Neural cell (in vitro differentiated cells): Measurements from ENCODE around the gene AQP5. TPM values are rescaled to one million over a fixed set of nuclear protein-coding genes. Genes with fewer than 3 reads are reported as not detected.
A peak's percentile ranks its signal among the peaks of the same experiment; 100 is the strongest.

Experiments
- H2AFZ ChIP-seq: fragments of 200-600, 300-800 bp; sonication (generic), shearing (Covaris generic); 2 replicates; pipeline ENCODE4 v1.6.0; 2014; ENCODE audit warnings: low read depth, mild to moderate bottlenecking, antibody characterized with exemption, low read length, moderate library complexity
- H3F3A ChIP-seq: fragments of 200-600 bp; shearing (Covaris generic); 2 replicates; pipeline ENCODE4 v1.6.1; 2016; ENCODE audit warnings: mild to moderate bottlenecking, moderate library complexity, mixed read lengths, antibody characterized with exemption, low read length; ENCODE audit not compliant: insufficient read depth, poor library complexity, severe bottlenecking
- H3K27ac ChIP-seq: fragments of 200-600, 300-800 bp; sonication (generic), shearing (Covaris generic); 2 replicates; pipeline ENCODE4 v1.5.1; 2014; ENCODE audit warnings: mild to moderate bottlenecking, low read length, moderate library complexity
- H3K27me3 ChIP-seq: fragments of 300-800, 200-600 bp; sonication (generic), shearing (Covaris generic); 2 replicates; pipeline ENCODE4 v1.6.0; 2014; ENCODE audit warnings: mild to moderate bottlenecking, low read depth, low read length, moderate library complexity; ENCODE audit not compliant: insufficient read depth
- H3K36me3 ChIP-seq: fragments of 300-800, 200-600 bp; sonication (generic), shearing (Covaris generic); 2 replicates; pipeline ENCODE4 v1.5.1; 2014; ENCODE audit warnings: mild to moderate bottlenecking, antibody characterized with exemption, low read length, moderate library complexity; ENCODE audit not compliant: insufficient read depth
- H3K4me2 ChIP-seq: fragments of 300-800, 200-600 bp; sonication (generic), shearing (Covaris generic); 2 replicates; pipeline ENCODE4 v1.6.0; 2014; ENCODE audit warnings: mild to moderate bottlenecking, low read length
- H3K4me3 ChIP-seq: fragments of 300-800, 200-600 bp; sonication (generic), shearing (Covaris generic); 2 replicates; pipeline ENCODE4 v1.5.1; 2014; ENCODE audit warnings: mild to moderate bottlenecking, low read length, moderate library complexity
- H3K79me2 ChIP-seq: fragments of 200-600 bp; shearing (Covaris generic); replicated peaks from 2 replicates; pipeline ENCODE4 v1.6.0; 2014; ENCODE audit warnings: mild to moderate bottlenecking, low read length, moderate library complexity; ENCODE audit not compliant: insufficient read depth
- H3K9ac ChIP-seq: fragments of 300-800, 200-600 bp; sonication (generic), shearing (Covaris generic); 2 replicates; pipeline ENCODE4 v1.6.1; 2016; ENCODE audit warnings: mild to moderate bottlenecking, low read length, mixed read lengths
- H3K9me2 ChIP-seq: fragments of 200-600 bp; shearing (Covaris generic); 2 replicates; pipeline ENCODE4 v1.6.1; 2016; ENCODE audit warnings: mild to moderate bottlenecking, low read length, mixed read lengths; ENCODE audit not compliant: insufficient read depth
- H3K9me3 ChIP-seq: fragments of 200-600, 300-800 bp; sonication (generic), shearing (Covaris generic); 2 replicates; pipeline ENCODE4 v1.6.1; 2016; ENCODE audit warnings: mild to moderate bottlenecking, mixed run types, low read length, moderate library complexity, mixed read lengths
- H4K20me1 ChIP-seq: fragments of 200-600 bp; shearing (Covaris generic); 2 replicates; pipeline ENCODE4 v1.6.1; 2016; ENCODE audit warnings: mild to moderate bottlenecking, mixed run types; ENCODE audit not compliant: insufficient read depth
- CTCF ChIP-seq: fragments of 450-650 bp; IDR thresholded peaks from 2 replicates; pipeline ENCODE4 v1.5.1; 2014; ENCODE audit warnings: antibody characterized with exemption, mild to moderate bottlenecking, moderate library complexity; ENCODE audit not compliant: poor library complexity, severe bottlenecking
- EP300 ChIP-seq: fragments of 450-650 bp; conservative IDR thresholded peaks from 2 replicates; pipeline ENCODE4 v1.6.1; 2014; ENCODE audit warnings: antibody characterized with exemption, mild to moderate bottlenecking, moderate library complexity; ENCODE audit not compliant: poor library complexity, severe bottlenecking
- EZH2 ChIP-seq: fragments of 200-600, 300-800 bp; shearing (Covaris generic), sonication (generic); IDR thresholded peaks from 2 replicates; pipeline ENCODE4 v1.6.1; 2014; ENCODE audit warnings: antibody characterized with exemption, low read length, borderline replicate concordance, mild to moderate bottlenecking; ENCODE audit not compliant: insufficient read depth, poor library complexity, severe bottlenecking
- MXI1 ChIP-seq: fragments of 450-650 bp; conservative IDR thresholded peaks from 2 replicates; pipeline ENCODE4 v1.6.1; 2014; ENCODE audit warnings: antibody characterized with exemption, mild to moderate bottlenecking; ENCODE audit not compliant: poor library complexity, severe bottlenecking
- POLR2AphosphoS5 ChIP-seq: IDR thresholded peaks from 2 replicates; pipeline ENCODE4 v1.6.1; 2012
- RAD21 ChIP-seq: fragments of 450-650 bp; conservative IDR thresholded peaks from 2 replicates; pipeline ENCODE4 v1.6.1; 2014; ENCODE audit warnings: antibody characterized with exemption, mild to moderate bottlenecking, moderate library complexity
- REST ChIP-seq: IDR thresholded peaks from 2 replicates; pipeline ENCODE4 v1.6.1; 2012; ENCODE audit warnings: borderline replicate concordance
- SMC3 ChIP-seq: fragments of 450-650 bp; conservative IDR thresholded peaks from 2 replicates; pipeline ENCODE4 v1.6.1; 2014; ENCODE audit warnings: antibody characterized with exemption, mild to moderate bottlenecking, moderate library complexity; ENCODE audit not compliant: poor library complexity
- TAF1 ChIP-seq: IDR thresholded peaks from 2 replicates; pipeline ENCODE4 v1.6.1; 2012; ENCODE audit warnings: low read depth
- polyA plus RNA-seq: library from polyadenylated mRNA; depleted of rRNA; stranded (reverse); fragments of >200 nt; gene quantifications from 2 replicates; pipeline ENCODE4 v1.2.3, GENCODE V29; 2014

AQP5 gene
- polyA plus RNA-seq, 1 donor from 2014 or later = not detected

GRCh38 chr12:49967042-49967776 is 5.5 kb downstream of the AQP5 start:
- H3K36me3 ChIP-seq = no peaks in the 10 kb centered on the region
- no peaks in the 10 kb centered on the region for H3K9me3 ChIP-seq
- H3K4me3 ChIP-seq = peak overlapping the region; percentile 53
- H2AFZ ChIP-seq = no peak overlapping the region
- no peak overlapping the region for H3K27ac ChIP-seq
- no peak overlapping the region for H3K4me2 ChIP-seq
- no peaks in the 10 kb centered on the region for H3F3A ChIP-seq
- peaks cover 7% of the 10 kb centered on the region for H3K27me3 ChIP-seq
- no peaks in the 10 kb centered on the region for H3K9me2 ChIP-seq
- no peak overlapping the region for H3K9ac ChIP-seq
- H4K20me1 ChIP-seq = no peaks in the 10 kb centered on the region
- no peak for TF ChIP-seq REST
- no peak for TF ChIP-seq EZH2
- no peak for TF ChIP-seq POLR2AphosphoS5
- TF ChIP-seq TAF1 = no peak
- peak; percentile 90 for TF ChIP-seq CTCF
- TF ChIP-seq SMC3 = peak; percentile 93
- TF ChIP-seq RAD21 = peak; percentile 93
- peak; percentile 43 for TF ChIP-seq MXI1
- TF ChIP-seq EP300 = peak; percentile 18
- no peaks in the 10 kb centered on the region for H3K79me2 ChIP-seq

DNA sequence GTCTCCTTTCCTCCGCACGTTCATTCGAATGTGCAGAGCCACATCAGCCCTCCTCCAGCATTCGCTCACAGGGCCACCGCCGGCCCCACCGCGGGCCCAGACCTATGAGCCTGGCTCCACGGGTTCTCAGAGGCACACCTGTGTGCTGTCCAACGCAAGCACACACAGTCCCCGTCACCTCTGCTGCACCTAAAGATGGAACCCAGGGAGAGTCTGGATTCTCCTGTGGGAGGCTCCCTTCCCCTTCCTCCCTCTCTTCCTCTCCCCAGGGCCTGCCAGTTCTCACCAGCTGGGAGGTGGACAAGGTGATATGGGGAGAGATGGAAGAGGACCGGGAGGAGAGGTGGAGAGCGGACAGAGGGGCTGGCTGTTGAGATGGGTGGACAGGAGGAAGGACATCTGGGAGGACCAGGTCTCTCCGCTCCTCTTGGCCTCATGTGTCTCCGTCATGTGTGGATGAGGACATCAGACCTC is 6.1 kb downstream of the AQP5 start:
- Histone ChIP-seq H3K27me3 (peaks cover under 1% of the 10 kb centered on the region), H3K4me3 (peak overlapping the region; percentile 53), H3K9me3 (no peaks in the 10 kb centered on the region), H3K79me2 (no peaks in the 10 kb centered on the region), H3K9me2 (no peaks in the 10 kb centered on the region), H3F3A (no peaks in the 10 kb centered on the region), H3K27ac (no peak overlapping the region), H2AFZ (no peak overlapping the region), H3K4me2 (no peak overlapping the region), H3K9ac (no peak overlapping the region), H3K36me3 (no peaks in the 10 kb centered on the region), H4K20me1 (no peaks in the 10 kb centered on the region)
- no peak for TF ChIP-seq CTCF
- no peak for TF ChIP-seq POLR2AphosphoS5
- no peak for TF ChIP-seq EZH2
- TF ChIP-seq MXI1 = no peak
- TF ChIP-seq RAD21 = no peak
